ENCODE data around the gene SPA17.

The SPA17 gene

GRCh38 chr11:124693142-124693541 is 19.4 kb downstream of the SPA17 start:
- no peak overlapping the region for H3K4me3 ChIP-seq (ENCODE audit: low read length)
- no peak for TF ChIP-seq CTCF (conservative IDR thresholded peaks at IDR 0.05; ENCODE audit: low read depth, low read length)
- DNase-seq (ENCODE audit: low read depth) = no peak

GRCh38 chr11:124699547-124699946 is 25.8 kb downstream of the SPA17 start:
- DNase-seq (ENCODE audit: low read depth) = no peak
- TF ChIP-seq CTCF (conservative IDR thresholded peaks at IDR 0.05; ENCODE audit: low read depth, low read length) = no peak
- H3K4me3 ChIP-seq (ENCODE audit: low read length) = no peak overlapping the region

GRCh38 chr11:124700028-124700427 is 26.3 kb downstream of the SPA17 start:
- no peak for DNase-seq (ENCODE audit: low read depth)
- H3K4me3 ChIP-seq (ENCODE audit: low read length) = no peak overlapping the region
- TF ChIP-seq CTCF (conservative IDR thresholded peaks at IDR 0.05; ENCODE audit: low read depth, low read length) = no peak

GRCh38 chr11:124707829-124708228 is 34.1 kb downstream of the SPA17 start:
- DNase-seq (ENCODE audit: low read depth) = no peak
- H3K4me3 ChIP-seq (ENCODE audit: low read length) = no peak overlapping the region
- no peak for TF ChIP-seq CTCF (conservative IDR thresholded peaks at IDR 0.05; ENCODE audit: low read depth, low read length)

GRCh38 chr11:124712392-124712791 is 38.7 kb downstream of the SPA17 start:
- DNase-seq (ENCODE audit: low read depth) = no peak
- H3K4me3 ChIP-seq (ENCODE audit: low read length) = no peak overlapping the region
- TF ChIP-seq CTCF (conservative IDR thresholded peaks at IDR 0.05; ENCODE audit: low read depth, low read length) = no peak

GRCh38 chr11:124716591-124716990 is 42.9 kb downstream of the SPA17 start:
- TF ChIP-seq CTCF (conservative IDR thresholded peaks at IDR 0.05; ENCODE audit: low read depth, low read length) = no peak
- H3K4me3 ChIP-seq (ENCODE audit: low read length) = no peak overlapping the region
- no peak for DNase-seq (ENCODE audit: low read depth)

- H3K4me3 ChIP-seq (ENCODE audit: low read length) = no peak overlapping the region
- no peak for TF ChIP-seq CTCF (conservative IDR thresholded peaks at IDR 0.05; ENCODE audit: low read depth, low read length)
- no peak for DNase-seq (ENCODE audit: low read depth)
Observed at GRCh38 chr11:124717421-124717785, 43.7 kb downstream of the SPA17 start.

Measured in retinal pigment epithelial cell (primary cell).